ENCODE data around the gene CERKL.

- TF ChIP-seq CTCF (conservative IDR thresholded peaks at IDR 0.05; ENCODE audit: low read length) (no peak), EZH2phosphoT487 (IDR thresholded peaks at IDR 0.05; ENCODE audit: borderline replicate concordance, low read depth, low read length) (no peak)
Measured at GRCh38 chr2:181697126-181697525, 40.2 kb upstream of the CERKL start.
